ENCODE measurements around the gene PCSK6. TPM values are rescaled to one million over a fixed set of nuclear protein-coding genes. Genes with fewer than 3 reads are reported as not detected.

Gene PCSK6
- polyA plus RNA-seq, 3 donors: 6.5 to 9.2 (median 7.3) TPM

DNA sequence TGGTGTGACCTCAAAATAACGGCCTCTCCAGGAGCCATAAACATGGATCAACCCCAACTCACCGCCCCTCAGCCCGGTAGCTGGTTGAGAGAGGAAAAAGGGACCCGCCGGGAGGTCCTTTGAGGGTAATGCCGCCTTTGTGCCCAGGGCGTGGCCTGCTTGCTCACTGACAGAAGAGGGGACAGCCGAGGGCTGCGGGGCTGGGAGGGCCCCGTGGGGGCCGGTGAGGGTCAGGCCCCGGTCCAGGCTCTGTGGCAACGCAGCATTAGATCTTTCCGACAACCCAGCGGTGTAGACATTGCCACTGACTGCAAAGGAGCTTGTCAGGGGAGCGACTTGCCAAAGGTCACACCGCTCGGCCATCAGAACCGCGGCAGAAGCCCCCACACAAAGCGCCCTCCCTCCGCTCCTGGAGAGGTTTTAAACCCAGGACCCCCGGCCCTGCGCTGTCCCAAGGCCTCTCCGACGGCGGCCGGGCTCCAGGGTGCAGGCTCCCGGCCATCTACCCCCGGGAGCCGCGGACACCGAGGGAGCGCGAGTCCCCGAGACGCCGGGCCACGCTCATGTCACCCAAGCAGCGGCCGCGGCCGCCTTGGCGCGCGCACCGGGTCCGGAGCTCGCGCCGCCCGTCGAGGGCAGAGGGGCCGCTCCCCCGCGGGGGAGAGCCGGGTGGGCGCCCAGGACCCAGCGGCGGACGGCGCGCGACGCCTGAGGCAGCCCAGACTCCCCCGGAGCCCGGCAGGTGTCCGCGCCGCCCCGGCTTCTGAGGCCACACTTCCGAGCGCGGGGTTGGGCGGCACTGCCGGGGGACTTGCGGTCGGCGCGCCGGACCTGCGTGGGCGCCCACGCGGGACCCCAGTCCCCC lies 975 bp downstream of the PCSK6 start:
- DNase-seq (ENCODE audit: low read depth in 3 of 3, low spot score in 2 of 3): no peak

DNA sequence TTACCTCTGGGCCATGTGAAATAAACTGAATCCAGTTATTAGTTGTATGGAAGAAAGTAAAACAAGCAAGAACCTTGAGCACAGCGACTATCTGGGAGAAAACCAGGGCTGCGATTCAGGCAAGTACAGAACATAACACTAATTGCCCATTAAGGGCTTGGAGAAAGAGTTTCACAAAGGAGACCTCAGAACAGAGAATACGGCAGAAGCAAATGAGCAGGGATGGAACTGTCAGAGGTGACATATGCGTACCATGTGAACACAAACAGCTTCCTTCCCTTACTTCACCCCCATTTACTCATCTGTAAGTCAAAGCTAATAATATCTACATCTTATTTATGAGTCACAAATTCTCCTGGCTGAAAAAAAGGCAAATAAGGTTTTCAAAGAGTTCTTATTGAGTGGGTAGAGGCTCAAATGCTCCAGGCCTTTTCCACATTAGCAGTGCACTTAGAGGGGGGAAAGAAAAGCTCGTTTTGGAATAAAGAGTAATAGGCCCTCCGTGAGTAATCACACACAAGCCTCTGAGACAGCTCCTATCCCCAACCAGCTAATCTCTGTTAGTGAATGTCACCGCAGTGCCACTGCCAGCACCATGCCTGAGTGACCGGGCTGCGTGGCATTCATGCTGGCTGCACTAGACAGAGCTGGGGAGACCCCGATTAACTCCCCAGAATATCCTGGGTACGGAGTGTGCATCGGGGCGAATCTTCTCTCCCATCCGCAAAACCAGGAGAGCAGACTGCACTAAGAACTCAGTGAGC lies 2.6 kb downstream of the PCSK6 start:
- DNase-seq (ENCODE audit: low read depth in 3 of 3, low spot score in 2 of 3): no peak

DNA sequence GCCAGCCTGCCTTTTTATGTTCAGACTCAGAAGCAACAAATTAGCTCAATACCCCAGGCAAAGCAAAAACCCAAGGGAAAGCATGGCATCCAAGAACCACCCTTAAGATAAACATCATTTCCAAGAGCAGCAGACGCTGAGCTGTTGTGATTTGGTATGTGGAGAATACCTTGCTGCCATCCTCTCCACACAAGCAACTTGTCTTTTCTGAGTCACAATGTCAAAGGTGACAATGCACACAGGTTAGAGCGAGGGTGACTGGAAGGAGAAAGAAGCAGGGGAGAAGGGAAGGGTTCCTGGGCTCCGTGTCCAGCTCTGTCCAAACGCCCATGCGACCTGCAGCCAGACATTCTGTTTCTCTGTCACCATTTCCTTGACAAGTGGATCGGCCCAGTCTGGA lies 6.0 kb downstream of the PCSK6 start:
- no peak for DNase-seq (ENCODE audit: low read depth in 3 of 3, low spot score in 2 of 3)

DNA sequence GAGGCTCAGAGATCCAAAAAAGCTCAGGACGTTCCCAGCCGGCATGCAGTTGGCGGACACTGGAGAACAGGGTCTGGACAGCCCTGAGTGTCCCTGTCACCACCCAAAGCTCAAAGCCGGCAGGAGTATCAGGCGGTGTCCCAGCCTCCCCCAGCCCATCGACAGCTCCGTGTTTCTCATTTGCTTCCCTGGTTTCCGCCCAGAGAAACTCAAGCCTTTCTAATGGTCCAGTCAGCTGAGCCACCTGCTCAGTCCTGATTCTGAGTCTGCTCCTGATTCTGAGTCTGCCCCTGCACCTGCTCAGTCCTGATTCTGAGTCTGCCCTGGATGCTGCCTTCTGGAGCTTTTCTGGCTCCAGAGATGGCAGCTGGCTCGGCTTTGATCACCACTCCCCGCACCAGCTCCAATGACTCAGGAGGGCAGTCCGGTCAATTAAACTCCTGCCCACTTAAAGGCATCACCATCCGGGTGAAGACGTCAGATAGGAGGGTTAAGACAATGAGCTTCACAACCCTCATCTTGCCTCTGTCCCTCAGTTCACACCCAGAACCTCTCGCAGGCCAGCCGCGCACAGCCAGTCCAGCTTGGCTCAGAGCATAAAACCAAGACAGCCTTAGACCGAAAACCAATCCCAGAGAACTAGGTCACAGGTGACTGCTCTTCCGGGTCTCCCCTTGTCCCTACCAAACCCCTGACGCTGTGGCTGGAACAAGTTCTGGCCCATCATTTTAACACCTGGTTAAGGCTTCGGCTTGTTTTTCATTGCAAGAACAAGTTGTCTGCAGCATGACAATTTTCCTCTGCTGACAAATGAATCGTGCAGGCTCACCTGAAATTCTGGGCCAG lies 6.8 kb downstream of the PCSK6 start:
- DNase-seq (ENCODE audit: low read depth in 3 of 3, low spot score in 2 of 3): no peak

DNA sequence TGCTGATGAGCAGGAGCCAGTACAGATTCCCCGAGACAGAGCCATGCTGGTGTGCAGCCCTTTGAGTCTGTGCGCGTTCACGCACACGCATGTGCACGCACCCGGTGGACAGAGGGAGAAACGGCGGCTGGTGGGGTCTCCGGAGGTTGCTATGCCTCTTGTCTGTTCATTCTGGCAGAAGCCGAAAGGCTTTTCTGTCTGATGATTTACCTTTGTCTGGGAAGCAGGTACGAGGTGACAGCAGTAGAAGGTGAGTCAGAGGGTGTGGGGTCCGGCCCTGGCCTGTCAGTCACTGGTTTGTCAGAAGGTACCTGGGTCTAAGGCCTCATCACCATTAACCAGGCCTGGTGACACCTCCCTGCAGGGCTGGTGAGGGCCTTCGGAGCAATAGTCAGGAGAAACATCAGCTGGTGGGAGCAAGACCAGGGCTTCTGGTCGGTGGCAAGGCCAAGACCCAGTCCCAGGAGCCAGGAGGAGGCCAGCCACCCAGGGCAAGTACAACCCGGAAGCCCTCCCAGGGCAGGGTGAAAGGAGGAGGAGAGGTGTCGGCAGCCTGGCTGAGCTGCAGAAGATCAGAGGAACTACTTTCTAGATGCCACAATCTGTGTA lies 7.5 kb downstream of the PCSK6 start:
- no peak for DNase-seq (ENCODE audit: low read depth in 3 of 3, low spot score in 2 of 3)

DNA sequence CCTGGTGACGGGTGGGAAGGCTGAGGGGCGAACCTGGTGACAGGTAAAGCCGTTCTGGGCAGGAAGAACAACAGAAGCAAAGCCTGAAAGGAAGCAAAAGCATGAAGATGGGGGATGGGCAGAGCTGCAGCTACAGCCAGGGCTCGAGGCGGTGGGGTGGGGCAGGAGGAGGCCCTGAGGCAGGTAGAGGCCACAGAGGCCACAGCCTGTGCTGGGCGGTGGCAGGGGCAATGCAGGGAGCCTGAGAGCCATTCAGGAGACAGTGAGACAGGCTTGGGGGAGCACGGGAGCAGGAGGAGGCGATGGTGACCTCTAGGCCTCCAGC lies 8.2 kb downstream of the PCSK6 start:
- no peak for DNase-seq (ENCODE audit: low read depth in 3 of 3, low spot score in 2 of 3)

DNA sequence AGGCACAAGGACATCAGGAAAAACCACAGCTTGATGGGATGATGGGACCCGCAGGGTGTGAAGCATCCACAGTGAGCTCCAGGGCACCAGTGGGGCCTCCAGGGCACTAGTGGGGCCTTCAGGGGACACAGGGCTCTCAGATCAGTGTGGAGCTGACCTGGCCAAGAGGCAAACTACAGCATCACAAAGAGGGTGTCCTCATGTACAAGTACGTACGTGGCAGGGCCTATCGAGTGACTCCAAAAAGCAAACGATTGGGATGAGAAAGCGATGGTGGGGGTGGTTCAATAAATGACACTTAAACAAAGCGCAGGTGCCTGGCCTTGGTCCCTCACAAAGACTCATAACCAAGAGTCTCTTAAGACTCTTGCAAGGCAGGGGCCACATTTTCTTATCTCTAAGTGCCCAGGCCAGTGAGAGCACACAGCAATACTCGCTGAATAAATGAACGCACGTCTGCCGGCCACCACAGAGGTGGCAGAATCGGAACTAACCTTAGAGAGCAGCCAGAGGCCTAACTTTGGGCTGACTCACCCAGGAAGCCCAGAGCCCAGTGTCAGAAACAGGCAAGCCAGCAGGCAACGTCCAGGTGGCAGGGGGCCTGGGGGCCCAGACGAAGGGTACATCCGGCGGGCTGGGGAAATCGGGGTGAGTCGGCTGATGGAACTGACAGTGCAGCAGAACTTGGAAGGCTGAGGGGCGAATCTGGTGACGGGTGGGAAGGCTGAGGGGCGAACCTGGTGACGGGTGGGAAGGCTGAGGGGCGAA lies 8.7 kb downstream of the PCSK6 start:
- DNase-seq (ENCODE audit: low read depth in 3 of 3, low spot score in 2 of 3): no peak

DNA sequence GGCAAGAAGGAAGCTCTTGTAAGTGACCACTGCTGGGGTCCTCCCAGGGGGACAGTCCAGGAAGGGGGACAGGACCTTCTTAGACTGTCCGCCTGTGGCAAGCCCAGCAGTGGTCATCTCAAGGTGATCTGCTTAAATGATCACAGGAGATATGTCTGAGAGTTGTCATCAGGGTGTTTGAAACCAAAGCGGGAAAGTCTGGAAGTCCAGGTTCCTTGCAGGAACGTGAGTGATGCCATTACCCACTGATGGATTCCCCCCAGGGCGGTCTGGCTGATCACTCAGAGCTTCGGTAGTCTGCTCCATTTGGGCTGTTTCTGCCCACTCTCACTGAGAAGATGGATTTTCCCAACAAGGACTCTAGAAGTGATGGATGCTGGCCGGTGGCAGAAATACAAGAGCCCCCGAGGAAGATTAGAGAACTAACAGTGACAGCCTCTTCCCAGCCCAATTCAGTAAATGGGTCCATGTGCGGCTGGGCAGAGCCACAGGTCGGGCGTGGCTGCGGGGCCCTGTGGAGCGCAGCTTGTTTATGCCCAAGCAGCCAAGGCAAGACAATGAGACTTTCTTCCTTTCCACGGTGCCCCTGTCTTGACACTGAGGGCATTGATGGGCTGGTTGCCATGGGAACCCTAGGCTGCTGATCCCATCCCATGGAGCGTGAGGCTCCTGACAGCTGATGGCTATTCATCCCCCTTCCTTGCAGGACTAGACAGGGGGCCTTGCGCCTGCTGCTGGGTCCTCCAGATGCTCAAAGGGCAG lies 9.5 kb downstream of the PCSK6 start:
- DNase-seq (ENCODE audit: low read depth in 3 of 3, low spot score in 2 of 3): no peak

DNA sequence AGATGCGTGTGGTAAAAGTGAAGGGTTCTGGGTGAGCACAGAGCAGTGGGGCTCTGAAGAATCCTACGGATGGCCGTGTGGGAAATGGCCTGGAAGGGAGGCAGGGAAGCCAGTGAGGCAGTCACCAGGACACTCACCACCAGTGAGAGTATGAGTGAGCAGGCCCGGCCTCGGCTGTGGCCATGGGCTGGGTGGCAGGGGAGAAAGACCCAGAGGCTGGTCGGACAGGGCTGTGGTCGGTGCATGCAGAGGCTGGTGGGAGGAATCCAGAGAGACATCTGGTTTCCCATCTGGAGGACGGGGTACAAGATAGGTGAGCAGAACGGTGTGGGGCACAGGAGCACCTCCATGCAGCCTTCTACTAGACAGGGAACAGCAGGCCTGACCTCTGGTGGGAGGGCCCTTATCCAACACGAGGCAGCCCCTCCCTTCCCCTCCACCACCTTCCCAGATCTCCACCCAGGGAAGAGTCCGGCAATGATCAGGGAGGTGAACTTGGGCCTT lies 10.1 kb downstream of the PCSK6 start:
- no peak for DNase-seq (ENCODE audit: low read depth in 3 of 3, low spot score in 2 of 3)

DNA sequence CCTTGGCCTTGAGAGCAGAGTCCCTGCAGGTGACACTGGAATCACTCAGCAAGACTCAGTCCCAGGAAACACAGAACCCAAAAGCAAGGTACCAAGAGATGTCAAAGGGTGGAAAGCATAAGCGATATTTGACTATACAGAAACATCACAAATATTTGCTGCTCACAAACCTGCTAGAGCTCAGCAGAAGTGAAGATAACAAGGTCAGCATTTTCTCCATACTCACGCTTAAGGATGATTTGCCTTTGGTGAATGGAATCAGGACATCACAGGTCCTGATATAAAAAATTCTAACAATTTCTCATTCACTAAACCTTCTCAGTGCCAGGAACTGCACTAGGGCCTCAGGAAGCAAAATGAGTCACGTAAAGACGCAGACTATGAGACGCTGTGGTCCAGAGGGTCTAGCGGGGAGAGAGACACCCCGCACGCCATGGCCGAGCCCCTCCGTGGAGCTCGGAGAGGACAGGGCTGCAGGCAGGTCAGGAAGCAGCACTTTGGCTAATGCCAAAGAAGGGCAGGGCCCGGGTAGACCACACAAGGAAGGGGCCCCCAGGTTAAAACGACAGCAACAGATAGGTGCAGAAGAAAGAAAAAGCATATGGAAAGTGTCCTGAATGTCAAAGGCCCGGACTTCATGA lies 10.7 kb downstream of the PCSK6 start:
- DNase-seq (ENCODE audit: low read depth in 3 of 3, low spot score in 2 of 3): no peak

DNA sequence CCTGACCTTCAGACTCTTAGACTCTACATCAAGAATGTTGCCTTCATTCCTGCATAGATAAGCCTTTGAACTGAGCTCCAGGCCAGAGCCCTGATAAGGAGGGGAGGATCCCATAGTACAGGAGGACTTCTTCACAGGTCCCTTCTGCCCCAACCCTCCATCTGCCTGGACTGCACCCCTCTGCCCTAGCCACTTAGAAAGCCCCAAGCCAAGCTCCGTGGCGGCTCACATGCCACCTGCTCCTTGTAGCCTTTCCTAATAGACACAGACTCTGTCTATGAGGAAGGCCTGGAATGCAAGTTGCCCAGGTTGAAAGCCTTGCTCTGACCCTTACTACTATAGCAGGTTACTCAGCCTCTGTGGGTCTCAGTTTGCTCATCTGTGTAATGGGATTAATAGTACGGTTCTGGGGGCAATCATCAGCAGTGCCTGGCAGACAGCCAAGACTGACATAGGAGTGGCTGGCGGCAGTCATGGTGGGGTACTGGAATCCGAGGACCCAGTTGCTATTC lies 11.6 kb downstream of the PCSK6 start:
- DNase-seq (ENCODE audit: low read depth in 3 of 3, low spot score in 2 of 3): no peak

DNA sequence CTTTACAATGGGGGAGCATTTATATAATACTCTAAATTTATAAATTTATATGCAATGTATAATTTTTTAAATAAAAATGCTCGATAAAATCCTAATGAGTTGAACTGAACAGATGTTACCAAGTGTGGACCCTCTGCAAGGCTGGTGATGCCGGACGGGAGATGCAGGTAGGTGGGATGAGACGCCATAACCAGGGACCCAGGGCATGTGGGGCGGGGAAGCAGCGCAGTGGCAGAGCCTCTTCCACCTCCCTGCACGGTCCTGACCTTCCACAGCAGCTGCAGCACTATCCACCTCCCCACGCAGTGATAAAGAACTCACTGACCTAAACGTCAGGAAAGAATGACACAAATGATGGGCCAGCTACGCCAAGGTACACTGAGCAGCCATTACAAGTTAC lies 12.8 kb downstream of the PCSK6 start:
- no peak for DNase-seq (ENCODE audit: low read depth in 3 of 3, low spot score in 2 of 3)

DNA sequence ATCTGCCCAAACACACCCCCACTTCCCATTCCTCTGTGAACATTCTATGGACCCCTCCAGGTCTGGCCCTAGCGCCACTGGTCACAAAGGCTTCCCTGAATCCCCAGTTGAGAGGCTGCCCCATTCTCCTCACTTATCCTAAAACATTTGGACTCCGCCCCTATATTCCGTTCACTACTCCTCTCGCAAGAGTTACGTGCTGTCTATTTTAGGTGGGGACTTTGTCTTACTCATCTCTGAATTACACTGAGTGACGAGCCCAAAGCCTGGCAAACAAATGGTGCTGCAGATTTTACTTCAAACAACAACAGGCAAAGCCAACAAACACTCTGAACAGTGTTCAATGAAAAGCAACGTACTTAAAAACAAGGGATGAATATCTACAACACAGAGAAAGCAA lies 14.5 kb downstream of the PCSK6 start:
- no peak for DNase-seq (ENCODE audit: low read depth in 3 of 3, low spot score in 2 of 3)

DNA sequence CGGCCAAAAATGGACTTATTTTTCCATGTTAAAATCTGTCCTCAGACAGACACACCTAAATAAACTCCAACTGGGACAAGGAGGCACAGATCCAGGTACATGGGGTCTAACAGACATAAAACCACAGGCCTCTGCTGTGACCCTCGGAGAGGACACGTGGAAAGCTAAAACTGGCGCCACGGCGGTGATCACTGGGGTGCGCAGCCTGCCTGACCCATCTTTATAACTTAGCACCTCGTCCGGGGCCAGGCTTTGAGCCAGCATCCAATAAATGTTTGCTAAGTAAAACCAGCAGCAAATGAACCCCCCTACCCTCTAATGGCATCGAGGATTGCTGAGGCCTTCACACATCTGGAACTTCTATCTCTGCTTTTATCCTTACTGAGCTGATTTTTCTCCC lies 15.3 kb downstream of the PCSK6 start:
- DNase-seq (ENCODE audit: low read depth in 3 of 3, low spot score in 2 of 3): no peak

DNA sequence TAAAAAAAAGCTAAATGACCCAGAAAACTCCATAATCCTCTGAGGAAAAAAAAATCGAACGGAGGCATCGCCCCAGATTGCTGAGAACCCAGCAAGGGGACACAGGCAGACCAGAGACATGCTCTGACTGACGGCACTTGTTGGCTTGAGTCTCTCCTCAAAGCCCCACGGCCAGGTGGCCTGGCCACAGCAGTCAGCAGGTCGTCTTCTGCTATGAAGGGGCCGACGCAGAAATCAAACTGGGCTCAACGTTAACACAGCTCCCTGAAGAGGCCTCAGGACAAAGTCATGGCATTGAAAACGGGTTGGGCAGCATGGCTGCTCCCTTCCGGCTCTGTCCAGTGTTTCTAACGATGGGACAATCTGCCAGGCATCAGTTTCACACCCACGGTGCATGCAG lies 17.5 kb downstream of the PCSK6 start:
- DNase-seq (ENCODE audit: low read depth in 3 of 3, low spot score in 2 of 3): no peak

DNA sequence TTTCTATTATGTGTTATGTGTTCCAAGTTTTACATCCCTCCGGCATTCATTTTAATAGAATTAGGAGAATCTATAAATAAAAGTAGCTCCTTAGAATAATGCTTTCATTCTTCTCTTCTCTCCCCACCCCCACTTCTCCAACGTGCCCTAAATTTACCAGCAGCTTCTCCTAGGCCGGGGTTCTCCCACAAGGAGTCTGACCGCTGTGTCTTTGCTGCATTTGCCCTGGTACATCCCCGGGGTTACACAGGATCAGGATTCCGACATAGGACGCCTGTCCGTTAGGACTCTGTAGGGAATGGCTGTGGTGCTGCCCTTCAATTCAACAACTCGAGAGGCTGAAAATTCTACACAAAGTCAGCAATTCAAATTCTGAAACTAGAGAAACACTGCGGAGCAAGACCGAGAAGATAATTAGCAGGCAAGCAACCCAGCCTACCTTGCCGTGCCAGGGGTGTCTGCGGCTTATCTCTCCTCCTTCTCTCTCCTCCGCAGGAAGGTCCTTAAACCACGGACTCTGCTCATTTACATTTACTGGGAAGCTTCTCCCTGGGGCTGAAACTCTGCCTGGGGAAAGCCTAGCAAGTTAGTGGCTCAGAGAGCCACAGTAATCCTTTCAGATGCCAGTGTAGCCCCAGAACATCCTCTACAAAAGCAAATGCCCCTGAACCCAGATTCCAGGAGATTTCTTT lies 18.8 kb downstream of the PCSK6 start:
- no peak for DNase-seq (ENCODE audit: low read depth in 3 of 3, low spot score in 2 of 3)

DNA sequence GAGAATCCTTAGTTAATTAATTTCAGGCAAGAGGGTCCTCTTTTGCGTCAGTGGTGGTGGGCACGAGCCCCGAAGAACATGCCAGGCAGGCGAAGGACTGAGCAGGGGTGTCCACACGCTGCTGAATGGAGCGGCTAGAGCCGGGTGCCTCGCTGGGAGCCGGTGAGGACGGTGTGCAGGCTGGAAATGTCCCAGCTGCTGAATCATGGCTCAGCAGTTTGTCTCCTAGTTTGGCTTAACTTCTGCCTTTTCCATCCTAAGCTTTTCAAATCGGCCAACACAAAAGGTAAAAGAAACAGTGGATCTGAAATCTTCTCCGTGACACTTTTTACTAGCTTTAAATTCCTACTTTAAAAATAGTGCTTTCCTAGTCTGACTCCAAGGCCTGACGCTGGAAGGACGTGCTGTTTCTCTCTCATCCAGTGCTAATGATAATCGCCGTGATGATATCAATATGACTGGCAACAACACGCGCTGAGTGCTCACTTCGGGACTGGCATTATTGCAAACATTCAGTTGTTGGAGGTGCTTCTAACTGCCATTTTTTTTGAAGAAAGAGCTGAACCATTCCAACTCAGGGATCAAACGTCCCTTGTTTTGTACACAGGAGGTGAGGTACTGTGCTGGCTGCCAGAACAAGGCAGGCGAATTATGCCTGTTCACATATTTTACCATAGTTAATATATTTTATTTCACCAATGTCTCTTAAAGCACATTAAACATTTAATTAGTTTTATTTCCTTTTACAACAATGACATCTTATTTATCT lies 19.8 kb downstream of the PCSK6 start:
- DNase-seq (ENCODE audit: low read depth in 3 of 3, low spot score in 2 of 3): no peak
